MM.1S (cell line): ENCODE data around the gene CLIP4.

Source experiments
- EZH2 ChIP-seq: fragments of 300-600 bp; sonication (generic); optimal IDR thresholded peaks from 2 replicates; pipeline ENCODE3; 2017; ENCODE audit warnings: low read depth, mild to moderate bottlenecking, antibody characterized with exemption, low read length, mixed read lengths
- EZH2phosphoT487 ChIP-seq: fragments of 300-600 bp; sonication (generic); IDR thresholded peaks from 2 replicates; pipeline ENCODE4 v1.6.1; 2018; ENCODE audit warnings: antibody characterized with exemption, low read length
- TF ChIP-seq, protein P1 (sequence below): fragments of 300-600 bp; sonication (generic); IDR thresholded peaks from 2 replicates; pipeline ENCODE4 v1.5.1; 2016; ENCODE audit warnings: antibody characterized with exemption, low read length, mixed read lengths

DNA sequence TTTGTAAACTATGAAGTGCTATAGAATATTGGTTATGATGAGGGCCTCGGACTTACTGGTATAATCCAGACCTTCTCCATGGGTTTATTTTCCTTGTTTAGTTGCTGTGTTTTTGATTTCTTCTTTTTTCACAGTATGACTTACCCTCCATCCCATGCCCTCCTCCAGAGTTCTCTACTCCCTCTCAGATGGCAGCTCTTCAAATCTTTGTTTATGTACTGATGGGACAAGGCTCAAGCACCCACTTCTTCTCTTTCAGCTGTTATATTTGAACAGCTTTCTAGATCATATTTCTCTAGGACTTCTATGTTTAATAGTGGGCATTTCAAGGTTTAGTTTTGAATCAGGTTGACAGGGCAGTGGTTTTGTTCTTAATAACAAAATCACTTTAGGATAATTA is 43.9 kb downstream of the CLIP4 start:
- no peak for TF ChIP-seq EZH2
- TF ChIP-seq, protein P1, sequence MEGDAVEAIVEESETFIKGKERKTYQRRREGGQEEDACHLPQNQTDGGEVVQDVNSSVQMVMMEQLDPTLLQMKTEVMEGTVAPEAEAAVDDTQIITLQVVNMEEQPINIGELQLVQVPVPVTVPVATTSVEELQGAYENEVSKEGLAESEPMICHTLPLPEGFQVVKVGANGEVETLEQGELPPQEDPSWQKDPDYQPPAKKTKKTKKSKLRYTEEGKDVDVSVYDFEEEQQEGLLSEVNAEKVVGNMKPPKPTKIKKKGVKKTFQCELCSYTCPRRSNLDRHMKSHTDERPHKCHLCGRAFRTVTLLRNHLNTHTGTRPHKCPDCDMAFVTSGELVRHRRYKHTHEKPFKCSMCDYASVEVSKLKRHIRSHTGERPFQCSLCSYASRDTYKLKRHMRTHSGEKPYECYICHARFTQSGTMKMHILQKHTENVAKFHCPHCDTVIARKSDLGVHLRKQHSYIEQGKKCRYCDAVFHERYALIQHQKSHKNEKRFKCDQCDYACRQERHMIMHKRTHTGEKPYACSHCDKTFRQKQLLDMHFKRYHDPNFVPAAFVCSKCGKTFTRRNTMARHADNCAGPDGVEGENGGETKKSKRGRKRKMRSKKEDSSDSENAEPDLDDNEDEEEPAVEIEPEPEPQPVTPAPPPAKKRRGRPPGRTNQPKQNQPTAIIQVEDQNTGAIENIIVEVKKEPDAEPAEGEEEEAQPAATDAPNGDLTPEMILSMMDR, result no peak
- TF ChIP-seq EZH2phosphoT487, result no peak
